ENCODE measurements around the gene PDP2. TPM values are rescaled to one million over a fixed set of nuclear protein-coding genes. Genes with fewer than 3 reads are reported as not detected.

PDP2 gene
- total and polyA plus RNA-seq, 2 donors (not counting 3 experiments of a cell fraction or from before 2014, with no cell fraction given) = 4.4 to 9.3 TPM

GRCh38 chr16:66902648-66903543 is 22.6 kb downstream of the PDP2 start:
- no TSS peak for BruUV-seq (replicated peaks)
- Histone ChIP-seq H3K4me2 (ENCODE audit: insufficient read depth, low read length) (no peak overlapping the region), H3K79me2 (ENCODE audit: control insufficient read depth, insufficient read depth, low read length) (no peaks in the 10 kb centered on the region), H4K20me1 (replicated peaks; ENCODE audit: control insufficient read depth, extremely low read depth, insufficient read depth, low read length) (no peaks in the 10 kb centered on the region), H3K4me1 (ENCODE audit: control insufficient read depth, extremely low read depth, insufficient read depth, low read length) (peaks cover 8% of the 10 kb centered on the region), H3K9ac (replicated peaks; ENCODE audit: extremely low read depth, insufficient read depth, low read length) (no peak overlapping the region), H3K36me3 (ENCODE audit: control insufficient read depth in 2 of 2, extremely low read depth in 1 of 2, insufficient read depth in 2 of 2, low read length in 2 of 2) (no peaks in the 10 kb centered on the region), H3K9me3 (replicated peaks; ENCODE audit: control insufficient read depth, insufficient read depth, low read length) (no peaks in the 10 kb centered on the region), H3K27ac (ENCODE audit: insufficient read depth, low read depth, low read length) (no peak overlapping the region), H3K4me3 (replicated peaks in 1 of 3; ENCODE audit: insufficient read depth in 1 of 3, low read depth in 1 of 3, low read length in 3 of 3) (no peak overlapping the region), H2AFZ (ENCODE audit: low read depth, low read length) (no peak overlapping the region), H3K9me1 (replicated peaks; ENCODE audit: control insufficient read depth, extremely low read depth, insufficient read depth, low read length) (no peaks in the 10 kb centered on the region), H3K27me3 (ENCODE audit: control insufficient read depth in 2 of 2, insufficient read depth in 2 of 2, low read length in 2 of 2) (no peaks in the 10 kb centered on the region)
- no peak for TF ChIP-seq GATA2 (IDR thresholded peaks at IDR 0.05; ENCODE audit: insufficient read depth, insufficient read length, low read depth, low read length)
- TF ChIP-seq POLR2AphosphoS5 (IDR thresholded peaks at IDR 0.05; ENCODE audit: insufficient read depth, low read depth, low read length) = no peak
- no peak for TF ChIP-seq MAX (IDR thresholded peaks at IDR 0.05; ENCODE audit: insufficient read depth, insufficient read length)
- no peak for TF ChIP-seq JUN (IDR thresholded peaks at IDR 0.05; ENCODE audit: borderline replicate concordance, insufficient read depth, insufficient read length, low read depth)
- no peak for TF ChIP-seq POLR2A (IDR thresholded peaks at IDR 0.05; ENCODE audit: low read depth, low read length)
- TF ChIP-seq EZH2 (IDR thresholded peaks at IDR 0.05; ENCODE audit: borderline replicate concordance, low read depth, low read length, severe bottlenecking) = no peak
- no peak for TF ChIP-seq CTCF (IDR thresholded peaks at IDR 0.05; ENCODE audit: extremely low read depth in 1 of 2, insufficient read depth in 1 of 2, low read depth in 1 of 2, low read length in 2 of 2)
- TF ChIP-seq FOS (IDR thresholded peaks at IDR 0.05; ENCODE audit: borderline replicate concordance, insufficient read depth, low read length) = no peak
- TF ChIP-seq MYC (IDR thresholded peaks at IDR 0.05; ENCODE audit: low read depth, low read length) = no peak
- ChIA-PET POLR2A (no interaction called here), CTCF (interaction anchor here (1.0 to 1.6 kb wide), 3 partner anchors 7 to 35 kb away, joined by 3 to 4 read pairs (median 3); no protein-coding TSS in a partner anchor)
- FAIRE-seq (no peak), DNase-seq (ENCODE audit: low read depth, low spot score) (no peak)
- dilution Hi-C loops (cut with MboI; ENCODE audit: extremely low pct_ligation_motif_present, low sequenced_read_pairs) (no loop called here), intact Hi-C loops (cut with micrococcal nuclease) (no loop called here)
